Type B pancreatic cell (in vitro differentiated cells): Measurements from ENCODE around the gene HMCES. TPM values are rescaled to one million over a fixed set of nuclear protein-coding genes. Genes with fewer than 3 reads are reported as not detected.

Experiments used
- DNase-seq: peaks from one replicate; pipeline ENCODE4 v3.0.0; 2021; ENCODE audit warnings: mixed read lengths; ENCODE audit not compliant: unreplicated experiment; ENCODE audit errors: extremely low spot score
- H3K27ac Mint-ChIP-seq: 2 replicates; pipeline ENCODE4 v1.8.0; 2021; ENCODE audit warnings: mild to moderate bottlenecking, mixed read lengths
- H3K27me3 Mint-ChIP-seq: 2 replicates; pipeline ENCODE4 v1.8.0; 2021; ENCODE audit warnings: mixed read lengths
- H3K36me3 Mint-ChIP-seq: 2 replicates; pipeline ENCODE4 v1.8.0; 2021; ENCODE audit warnings: mixed read lengths
- H3K4me1 Mint-ChIP-seq: one replicate; pipeline ENCODE4 v1.8.0; 2021; ENCODE audit warnings: mixed read lengths; ENCODE audit not compliant: unreplicated experiment
- H3K4me3 Mint-ChIP-seq: 2 replicates; pipeline ENCODE4 v1.8.0; 2021; ENCODE audit warnings: mild to moderate bottlenecking, mixed read lengths
- H3K9me3 Mint-ChIP-seq: 2 replicates; pipeline ENCODE4 v1.8.0; 2021; ENCODE audit warnings: mixed read lengths
- CTCF ChIP-seq: fragments of 200-600 bp; sonication (generic); conservative IDR thresholded peaks from 2 replicates; pipeline ENCODE4 v1.5.0; 2021; ENCODE audit warnings: antibody characterized with exemption, mild to moderate bottlenecking
- long read RNA-seq: library from polyadenylated mRNA; unstranded; transcript quantifications from one replicate; pipeline ENCODE4 v2.0.0, GENCODE V29; 2020
- total RNA-seq: library from RNA; stranded (reverse); gene quantifications from 2 replicates; pipeline ENCODE4 v1.2.1, GENCODE V29; 2021; ENCODE audit warnings: low replicate concordance

HMCES gene
- 33.2 and 34.9 TPM in 2 replicates for total RNA-seq
- long read RNA-seq, transcript HMCES-203 (6 exons, 1,490 nt), result minor isoform, 10 of 116 reads
- long read RNA-seq, transcript HMCES-201 (7 exons, 2,515 nt), result major isoform, 83 of 116 reads
- long read RNA-seq, partial matches to known transcripts, result 11 of 116 reads
- long read RNA-seq, other reads (novel, unspliced or antisense), result 9 of 116 reads

GRCh38 chr3:129278439-129278965 lies at the start of gene HMCES:
Gene HMCES (plus strand): TSS chr3:129278870. CDS start chr3:129279733, 863 bp downstream.
- Mint-ChIP-seq H3K4me1 (peaks cover 19% of the 10 kb centered on the region), H3K27me3 (no peaks in the 10 kb centered on the region), H3K27ac (peak within 1 kb of the TSS; percentile 98), H3K4me3 (peak within 1 kb of the TSS; percentile 98), H3K9me3 (no peaks in the 10 kb centered on the region), H3K36me3 (peaks cover 21% of the 10 kb centered on the region)
- TF ChIP-seq CTCF, result peak; percentile 1
- DNase-seq, result peak; percentile 95

GRCh38 chr3:129228891-129229585 lies 49.6 kb upstream of the HMCES start:
- Mint-ChIP-seq H3K4me3 (no peak overlapping the region), H3K4me1 (no peaks in the 10 kb centered on the region), H3K27me3 (peaks cover 6% of the 10 kb centered on the region), H3K27ac (no peak overlapping the region), H3K9me3 (no peaks in the 10 kb centered on the region), H3K36me3 (no peaks in the 10 kb centered on the region)
- DNase-seq, result no peak
- no peak for TF ChIP-seq CTCF

GRCh38 chr3:129230311-129231019 lies 48.2 kb upstream of the HMCES start:
- H3K4me1 Mint-ChIP-seq, result no peaks in the 10 kb centered on the region
- DNase-seq, result no peak
- no peaks in the 10 kb centered on the region for H3K9me3 Mint-ChIP-seq
- H3K27ac Mint-ChIP-seq, result no peak overlapping the region
- H3K36me3 Mint-ChIP-seq, result no peaks in the 10 kb centered on the region
- no peak for TF ChIP-seq CTCF
- H3K4me3 Mint-ChIP-seq, result no peak overlapping the region
- H3K27me3 Mint-ChIP-seq, result peaks cover 3% of the 10 kb centered on the region

- TF ChIP-seq CTCF, result no peak
- Mint-ChIP-seq H3K36me3 (no peaks in the 10 kb centered on the region), H3K4me1 (no peaks in the 10 kb centered on the region), H3K9me3 (no peaks in the 10 kb centered on the region), H3K27ac (no peak overlapping the region), H3K27me3 (peaks cover 3% of the 10 kb centered on the region), H3K4me3 (no peak overlapping the region)
- DNase-seq, result no peak
Observed at GRCh38 chr3:129231331-129232119, 47.1 kb upstream of the HMCES start.

- H3K9me3 Mint-ChIP-seq, result no peaks in the 10 kb centered on the region
- no peak overlapping the region for H3K27ac Mint-ChIP-seq
- TF ChIP-seq CTCF, result no peak
- H3K4me3 Mint-ChIP-seq, result no peak overlapping the region
- H3K36me3 Mint-ChIP-seq, result no peaks in the 10 kb centered on the region
- H3K27me3 Mint-ChIP-seq, result peaks cover 3% of the 10 kb centered on the region
- H3K4me1 Mint-ChIP-seq, result no peaks in the 10 kb centered on the region
- no peak for DNase-seq
Observed at GRCh38 chr3:129233538-129233937, 45.1 kb upstream of the HMCES start.
